NCI-H1105 (cell line): Measurements from ENCODE around the gene HDAC2.
"Not testable (repeated sequence)": the region's sequence is repeated elsewhere in the genome, so short reads cannot be mapped to it uniquely, and the experiment has no call there.

Experiments
- DNase-seq: peaks from one replicate; lab custom pipeline; 2025; lab: John Stamatoyannopoulos, UW

The HDAC2 gene

DNA sequence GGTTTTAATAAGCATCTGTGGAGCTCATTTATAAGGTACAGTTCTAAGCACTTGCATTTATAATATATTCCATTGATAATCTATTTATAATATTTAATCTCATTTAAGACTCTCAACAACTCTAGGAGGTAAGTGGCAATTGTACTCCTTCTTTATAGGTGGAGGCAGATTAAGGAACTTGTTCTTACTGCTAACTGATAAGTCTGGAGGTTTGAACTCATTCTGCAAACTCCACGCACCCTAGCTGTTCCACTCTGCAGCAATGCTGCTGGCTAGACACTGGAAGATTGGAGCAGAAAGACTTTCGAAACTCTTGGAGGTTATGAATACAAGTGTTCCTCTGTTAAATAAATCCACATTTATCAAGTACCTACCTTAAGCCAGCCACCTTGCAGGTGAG, 793 bp upstream of the HDAC2 start:
- DNase-seq, result no peak

DNA sequence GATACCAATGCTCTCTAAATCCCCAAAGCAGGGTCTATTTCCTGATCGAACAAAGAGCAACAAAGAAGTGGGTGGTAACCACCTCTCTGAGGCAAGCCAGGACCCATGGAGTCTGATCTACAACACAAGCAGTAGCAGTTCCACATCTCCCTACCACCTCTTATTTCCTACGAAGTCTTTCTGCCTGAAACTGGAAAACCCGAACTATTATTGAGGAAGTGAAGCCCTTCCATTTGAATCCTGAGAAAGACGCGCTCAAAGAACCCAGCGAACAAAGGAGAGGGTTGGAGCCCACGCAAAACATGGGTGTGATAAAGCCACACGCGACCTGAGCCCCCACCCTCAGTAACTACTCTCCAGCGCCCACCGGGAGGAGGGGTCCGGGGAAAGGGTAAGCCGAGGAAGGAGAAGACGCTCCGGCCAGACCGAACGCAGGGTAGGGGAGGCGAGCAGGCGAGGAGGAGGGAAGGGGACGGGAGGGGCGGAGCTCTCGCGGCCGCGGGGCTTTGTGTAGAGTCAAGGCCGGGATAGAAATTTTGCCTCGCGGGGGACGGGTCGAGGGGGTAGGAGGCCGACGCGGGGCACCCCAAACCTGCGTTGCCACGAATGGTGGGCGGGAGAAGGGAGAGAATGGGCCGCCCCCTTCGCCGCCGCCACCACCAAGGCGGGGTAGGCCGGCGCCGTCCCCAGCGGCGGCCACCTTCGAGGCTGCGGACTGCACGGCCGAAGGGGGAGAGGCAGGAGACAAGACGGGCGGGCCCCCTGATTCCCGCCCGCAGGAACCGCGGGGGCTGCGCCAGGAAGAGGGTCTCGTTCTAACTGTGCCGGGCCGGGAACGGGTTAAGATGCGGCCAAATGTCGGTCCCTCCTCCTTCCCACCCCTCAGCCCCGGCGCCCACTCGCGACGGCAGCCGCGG, 802 bp downstream of the HDAC2 start:
- DNase-seq, result peak; percentile 42

GRCh38 chr6:113968472-113968871, 2.5 kb downstream of the HDAC2 start:
- no peak for DNase-seq

DNA sequence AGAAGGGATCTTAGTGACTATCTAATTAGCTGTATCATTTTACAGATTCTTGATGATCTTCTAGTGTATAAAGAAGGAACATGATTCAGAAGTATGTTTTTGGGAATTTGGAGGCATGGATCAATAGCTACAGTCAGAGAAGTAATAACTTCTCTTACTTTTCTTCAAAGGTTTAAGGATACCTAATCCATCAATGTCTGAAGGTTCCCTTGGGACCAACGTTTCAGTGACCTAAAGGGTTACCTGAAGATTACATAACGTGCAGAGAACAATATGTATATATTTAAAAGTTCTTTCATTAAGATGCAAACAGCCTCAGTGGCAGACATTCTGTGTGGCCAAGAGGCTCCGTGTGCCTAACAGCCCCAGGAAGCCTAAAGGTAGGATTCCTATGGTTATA, 3.2 kb downstream of the HDAC2 start:
- no peak for DNase-seq

DNA sequence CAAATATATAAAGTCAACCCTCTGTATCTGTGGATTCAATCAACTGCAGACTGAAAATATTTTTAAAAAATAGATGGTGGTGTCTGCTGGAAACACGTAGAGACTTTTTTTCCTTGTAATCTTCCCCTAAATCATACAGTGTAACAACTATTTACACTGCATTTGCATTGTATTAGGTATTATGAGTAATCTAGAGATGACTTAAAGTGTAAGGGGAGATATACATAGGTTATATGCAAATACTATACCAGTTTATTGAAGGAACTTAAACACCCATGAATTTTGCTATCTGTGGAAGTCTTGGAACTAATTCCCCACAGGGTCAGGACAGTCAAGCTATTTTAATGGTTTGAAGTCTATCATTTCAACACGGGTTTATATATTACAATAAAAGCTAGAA, 10.2 kb downstream of the HDAC2 start:
- no peak for DNase-seq

DNA sequence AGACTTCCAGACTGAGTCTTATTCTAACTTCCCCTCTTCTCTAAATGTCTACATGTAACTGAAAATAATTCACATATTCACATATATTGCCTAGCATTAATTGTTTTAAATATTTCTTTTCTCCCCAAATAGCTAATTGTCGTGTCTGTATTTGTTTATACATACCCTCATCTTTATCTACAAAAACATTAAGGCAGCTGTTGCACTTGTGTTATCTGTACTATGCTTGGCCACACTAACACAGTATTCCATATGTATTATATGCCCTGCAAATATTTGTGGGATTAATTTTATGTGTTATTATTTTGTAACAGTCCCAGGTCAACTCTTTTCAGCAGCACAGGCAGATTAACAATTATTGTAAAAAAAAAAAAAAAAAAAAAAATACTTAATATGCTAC, 11.7 kb downstream of the HDAC2 start:
- DNase-seq, result no peak

DNA sequence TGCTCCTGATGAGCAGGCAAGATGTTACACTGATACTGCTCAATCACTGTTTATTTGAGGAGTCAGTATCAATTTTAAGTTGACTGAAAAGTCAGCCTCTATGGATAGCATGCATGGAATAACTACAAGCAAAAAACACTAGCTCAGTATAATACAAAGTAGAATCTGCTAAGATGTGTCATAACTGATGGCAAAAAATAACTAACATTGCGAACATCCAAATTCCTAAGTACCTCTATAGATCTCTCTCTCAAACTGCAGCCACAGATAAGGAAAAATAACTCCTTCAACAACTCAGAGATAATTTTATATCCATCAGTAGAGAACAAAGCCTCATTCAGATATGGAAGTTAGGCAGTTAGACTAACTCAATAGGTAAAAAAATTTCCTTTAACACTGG, 16.3 kb downstream of the HDAC2 start:
- DNase-seq, result no peak

GRCh38 chr6:113953346-113953745, 17.6 kb downstream of the HDAC2 start:
- no peak for DNase-seq

DNA sequence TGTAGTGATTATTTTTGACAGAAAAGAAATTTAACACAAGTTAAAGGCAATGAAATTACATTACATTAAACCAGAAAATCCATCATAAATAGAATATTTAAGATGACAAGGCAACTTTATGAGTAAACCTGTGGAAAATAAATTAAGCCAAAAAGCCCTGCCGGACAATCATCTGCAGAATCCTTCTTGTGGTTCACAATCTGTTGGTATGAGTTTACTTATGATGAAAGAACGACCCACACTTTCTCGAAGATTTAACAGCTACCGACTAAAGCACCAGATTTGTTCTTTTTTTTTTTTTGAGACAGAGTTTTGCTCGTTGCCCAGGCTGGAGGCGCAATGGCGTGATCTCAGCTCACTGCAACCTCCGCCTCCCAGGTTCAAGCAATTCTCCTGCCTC, 21.4 kb downstream of the HDAC2 start:
- no peak for DNase-seq

DNA sequence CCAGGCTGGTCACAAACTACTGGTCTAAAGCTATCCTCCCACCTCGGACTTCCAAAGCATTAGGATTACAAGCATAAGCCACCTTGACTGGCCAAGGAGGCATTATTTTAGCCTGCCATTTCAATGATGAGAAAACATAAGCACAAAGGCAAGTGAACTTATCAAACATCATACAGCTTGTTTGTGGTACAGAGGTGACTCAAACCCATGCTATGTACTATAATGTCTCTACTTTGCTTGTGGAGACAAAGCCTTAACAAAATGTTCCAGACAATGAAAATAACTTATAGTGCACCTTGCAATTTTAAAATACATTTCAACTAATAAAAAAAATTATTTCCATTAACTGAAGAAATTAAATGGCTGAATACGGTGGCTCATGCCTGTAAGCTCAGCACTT, 26.2 kb downstream of the HDAC2 start:
- no peak for DNase-seq

DNA sequence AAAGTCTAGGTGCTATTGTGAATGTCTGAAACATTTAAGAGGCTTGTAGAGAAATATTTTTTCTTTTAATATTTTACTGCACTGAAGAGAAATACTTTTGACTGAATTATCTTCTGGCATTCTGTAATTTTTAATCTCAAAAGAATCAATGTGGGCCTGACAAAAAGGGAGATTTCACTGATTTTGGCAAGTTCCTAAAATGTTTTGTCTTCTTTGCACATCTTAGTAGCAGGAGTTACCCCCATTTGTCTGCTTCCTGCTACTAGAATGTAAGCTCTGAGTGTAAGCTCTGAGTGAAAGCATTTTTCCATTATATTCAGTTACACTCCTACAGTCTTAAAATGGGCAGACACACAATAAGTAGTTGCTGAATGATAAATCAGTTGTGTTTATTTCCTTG, 31.1 kb downstream of the HDAC2 start:
- DNase-seq, result no peak

DNA sequence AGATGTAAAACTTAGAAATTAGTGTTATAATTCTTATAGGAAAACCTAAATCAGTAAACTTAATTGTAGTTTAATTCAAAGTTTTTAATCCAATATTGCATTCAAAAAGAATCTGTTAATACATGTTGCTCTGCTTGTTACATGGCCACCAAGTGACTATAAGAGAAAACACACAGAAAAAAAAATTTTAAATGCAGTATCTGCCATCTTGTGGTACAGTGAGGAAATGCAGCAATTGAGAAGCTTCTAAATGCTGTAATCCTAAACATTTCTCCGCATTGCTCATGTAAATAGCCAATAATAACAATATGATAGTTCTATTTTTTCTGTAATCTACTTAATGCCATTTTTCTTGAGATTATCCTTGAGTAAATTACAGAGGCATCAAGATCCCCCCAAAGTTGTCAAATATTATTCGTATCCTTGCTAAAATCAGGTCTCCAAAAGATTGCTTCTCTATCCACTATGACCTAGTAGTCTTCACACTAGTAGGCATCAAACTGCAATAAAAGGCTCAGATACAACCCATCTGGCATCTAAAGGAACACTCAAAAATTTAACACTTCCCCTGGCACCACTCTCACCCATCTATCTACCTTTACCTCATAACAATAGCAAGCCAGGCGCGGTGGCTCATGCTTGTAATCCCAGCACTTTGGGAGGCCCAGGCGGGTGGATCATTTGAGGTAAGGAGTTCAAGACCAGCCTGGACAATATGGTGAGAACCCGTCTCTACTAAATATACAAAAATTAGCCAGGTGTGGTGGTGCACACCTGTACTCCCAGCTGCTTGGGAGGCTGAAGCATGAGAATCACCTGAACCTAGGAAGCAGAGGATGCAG, 34.6 kb downstream of the HDAC2 start:
- peak; percentile 44 for DNase-seq

GRCh38 chr6:113934101-113934500, 36.8 kb downstream of the HDAC2 start:
- no peak for DNase-seq

DNA sequence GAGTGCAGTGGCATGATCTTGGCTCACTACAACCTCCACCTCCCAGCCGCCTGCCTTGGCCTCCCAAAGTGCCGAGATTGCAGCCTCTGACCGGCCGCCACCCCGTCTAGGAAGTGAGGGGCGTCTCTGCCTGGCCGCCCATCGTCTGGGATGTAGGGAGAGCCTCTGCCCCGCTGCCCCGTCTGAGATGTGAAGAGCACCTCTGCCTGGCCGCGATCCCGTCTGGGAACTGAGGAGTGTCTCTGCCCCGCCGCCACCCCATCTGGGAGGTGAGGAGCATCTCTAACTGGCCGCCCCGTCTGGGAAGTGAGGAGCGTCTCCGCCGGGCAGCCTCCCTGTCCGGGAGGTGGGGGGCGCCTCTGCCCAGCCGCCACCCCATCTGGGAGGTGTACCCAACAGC, 39.0 kb downstream of the HDAC2 start:
- not testable (repeated sequence) for DNase-seq

DNA sequence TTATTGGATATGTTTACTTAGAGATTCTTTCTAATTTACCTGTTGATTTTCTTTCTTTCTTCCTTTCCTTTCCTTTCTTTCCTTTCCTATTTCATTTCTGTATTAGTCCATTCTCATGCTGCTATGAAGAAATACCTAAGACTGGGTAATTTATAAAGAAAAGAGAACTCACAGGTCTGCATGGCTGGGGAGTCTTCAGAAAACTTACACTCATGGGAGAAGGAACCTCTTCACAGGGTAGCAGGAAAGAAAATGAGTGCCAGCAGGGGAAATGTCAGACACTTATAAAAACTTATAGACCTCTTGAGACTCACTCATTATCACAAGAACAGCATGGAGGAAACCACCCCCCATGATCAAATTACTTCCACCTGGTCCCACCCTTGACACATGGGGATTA, 40.8 kb downstream of the HDAC2 start:
- DNase-seq, result no peak

DNA sequence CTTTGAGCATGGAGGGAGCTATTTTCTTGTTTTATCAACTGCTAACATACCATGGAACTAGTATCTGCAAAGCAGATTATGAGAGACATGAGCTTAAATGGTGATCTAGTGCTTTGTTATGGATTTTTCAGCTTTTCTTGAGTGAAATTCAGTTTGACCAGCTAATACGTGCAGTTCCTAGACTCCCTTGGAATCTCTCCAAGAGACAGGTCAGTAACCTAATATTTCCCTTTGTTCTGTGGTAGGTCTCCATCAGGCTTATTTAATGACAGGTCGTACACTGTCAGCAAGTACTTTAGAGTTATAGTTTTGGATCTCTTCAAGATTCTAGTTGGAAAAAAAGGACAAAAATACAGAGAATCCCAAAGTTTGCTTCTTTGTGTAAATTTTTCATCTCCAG, 43.9 kb downstream of the HDAC2 start:
- peak; percentile 22 for DNase-seq

GRCh38 chr6:113925378-113925777, 45.6 kb downstream of the HDAC2 start:
- no peak for DNase-seq

DNA sequence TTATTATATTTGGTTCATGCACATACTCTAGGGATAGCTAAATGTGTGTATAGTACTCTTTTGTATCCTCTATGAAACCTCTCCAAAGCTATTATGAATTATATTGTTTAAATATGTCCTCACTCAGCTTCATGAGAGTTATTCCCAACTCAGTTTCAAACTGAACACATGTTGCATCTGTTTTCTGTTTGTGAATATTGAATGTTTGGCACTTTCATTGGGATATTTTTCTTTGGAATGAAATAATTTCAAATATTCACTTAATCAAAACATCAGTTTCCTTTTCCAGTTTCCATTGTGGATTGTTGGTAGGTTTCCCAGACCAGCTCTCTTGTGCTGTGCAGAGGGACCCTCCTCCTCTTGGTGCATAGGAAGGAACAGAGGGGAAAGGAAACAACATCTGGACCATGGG, 46.6 kb downstream of the HDAC2 start:
- no peak for DNase-seq

GRCh38 chr6:113923526-113923925, 47.4 kb downstream of the HDAC2 start:
- no peak for DNase-seq

DNA sequence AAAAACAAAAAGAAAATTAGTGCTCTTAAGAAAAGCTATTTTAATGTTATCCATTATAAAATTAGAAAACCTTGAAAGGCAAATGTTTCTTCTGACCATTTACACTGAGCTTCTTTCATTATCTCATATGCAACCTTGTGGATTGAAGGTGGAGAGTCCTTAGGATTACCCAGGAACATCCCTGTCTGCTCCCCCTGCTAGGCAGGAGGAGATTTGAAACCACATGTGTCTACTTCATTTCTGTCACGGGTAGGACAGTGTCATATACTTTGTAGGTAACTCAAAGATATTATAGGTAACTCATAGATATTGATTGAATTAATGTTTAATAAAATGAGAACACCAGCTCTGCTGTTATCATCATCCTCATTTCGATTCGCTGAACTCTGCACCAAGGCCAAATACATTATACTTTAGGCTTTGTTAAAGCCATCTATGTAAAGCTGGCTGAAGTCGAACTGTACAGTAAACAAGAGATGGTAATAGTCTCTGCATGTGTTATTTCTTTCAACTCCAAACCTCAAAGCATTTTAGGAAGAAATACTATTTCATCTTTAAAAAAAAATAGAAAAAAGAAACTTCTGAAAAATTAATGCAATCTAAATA, 49.5 kb downstream of the HDAC2 start:
- no peak for DNase-seq

DNA sequence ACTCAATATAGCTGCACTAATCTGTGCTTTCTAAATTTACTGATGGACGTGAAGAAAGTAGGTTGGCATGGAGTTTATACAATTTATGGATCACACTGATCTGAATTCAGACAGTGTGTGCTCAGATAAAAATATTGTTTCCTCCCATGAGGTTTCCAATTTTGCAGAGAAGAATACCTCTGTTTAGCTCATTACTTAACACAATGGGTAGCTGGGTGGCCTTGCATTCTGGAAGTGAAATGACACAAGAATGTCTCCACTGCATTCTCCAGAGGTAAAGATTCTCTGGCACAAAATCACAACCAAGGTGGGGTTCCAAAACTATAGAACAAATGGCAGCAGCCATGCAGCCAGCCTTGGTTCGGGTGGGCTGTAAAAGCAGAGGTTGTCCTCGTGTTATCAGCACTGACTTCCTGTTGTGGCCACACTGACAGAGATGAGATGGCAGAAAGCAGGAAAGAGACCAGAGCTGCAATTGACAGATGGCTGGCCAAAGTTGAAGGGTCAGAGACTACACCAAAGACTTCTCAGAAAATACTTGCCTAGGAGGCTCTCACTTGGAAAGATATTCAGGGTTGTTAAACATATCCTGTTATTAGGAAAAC, 50.2 kb downstream of the HDAC2 start:
- no peak for DNase-seq

- not testable (repeated sequence) for DNase-seq
Observed at GRCh38 chr6:113910285-113910684, 60.7 kb downstream of the HDAC2 start.
